ENCODE data around the gene NALCN.
"Not testable (repeated sequence)": the region's sequence is repeated elsewhere in the genome, so short reads cannot be mapped to it uniquely, and the experiment has no call there.

Gene NALCN

DNA sequence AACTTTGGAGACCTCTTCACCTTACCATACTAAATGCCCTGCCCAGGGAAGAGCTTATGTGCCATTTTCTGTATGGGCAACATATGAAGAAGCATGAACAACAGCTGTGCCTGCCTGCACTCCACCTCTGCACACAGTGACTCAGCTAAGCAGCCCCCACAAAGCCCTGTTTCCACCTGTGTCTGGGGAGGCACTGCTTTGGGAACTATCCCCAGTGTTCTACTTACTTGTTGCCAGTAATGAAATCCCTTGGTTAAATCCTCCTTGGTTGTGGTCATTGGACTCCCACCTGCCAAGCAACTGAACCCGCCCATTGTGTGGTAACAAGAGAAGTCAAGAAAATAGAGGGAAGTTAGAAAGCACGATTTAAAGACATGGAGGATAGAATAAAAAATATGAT lies 84.6 kb downstream of the NALCN start:
- DNase-seq = no peak

DNA sequence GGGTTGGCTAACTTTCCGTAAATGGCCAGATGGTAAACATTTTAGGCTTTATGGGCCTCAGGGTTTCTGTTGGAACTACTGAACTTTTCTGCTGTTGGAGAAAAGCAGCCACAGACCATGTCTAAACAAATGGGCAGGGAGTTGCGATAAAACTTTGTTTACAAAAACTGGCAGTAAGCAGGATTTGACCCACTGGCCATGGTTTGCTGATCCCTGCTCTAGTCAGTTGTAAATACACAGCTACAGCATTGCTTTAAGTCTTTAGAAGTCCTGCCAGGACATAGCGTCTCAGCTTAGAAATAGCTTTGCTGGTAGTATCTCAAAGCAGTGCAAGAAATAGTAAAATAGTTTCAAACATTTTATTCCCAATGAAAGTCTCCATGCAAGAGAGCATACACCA lies 88.4 kb downstream of the NALCN start:
- DNase-seq = no peak

DNA sequence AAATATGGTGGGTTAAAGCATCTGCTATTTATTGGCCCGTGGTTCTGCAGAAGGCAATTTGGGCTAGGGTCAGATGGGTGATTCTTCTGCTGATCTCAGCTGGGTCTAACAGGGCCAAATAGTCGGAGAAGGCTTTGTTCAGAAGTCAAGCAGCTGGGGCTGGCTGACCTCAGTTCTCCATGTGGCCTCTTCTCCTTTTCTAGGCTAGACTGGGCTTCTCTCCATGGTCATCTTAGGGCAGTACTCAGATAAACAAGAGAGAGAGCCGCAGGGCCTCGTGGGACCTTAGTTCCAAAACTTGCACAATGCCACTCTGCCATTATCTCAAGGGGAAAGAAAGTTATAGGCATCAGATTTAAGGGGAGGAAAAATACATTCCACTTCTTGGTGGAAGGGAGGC lies 89.6 kb downstream of the NALCN start:
- DNase-seq = no peak

DNA sequence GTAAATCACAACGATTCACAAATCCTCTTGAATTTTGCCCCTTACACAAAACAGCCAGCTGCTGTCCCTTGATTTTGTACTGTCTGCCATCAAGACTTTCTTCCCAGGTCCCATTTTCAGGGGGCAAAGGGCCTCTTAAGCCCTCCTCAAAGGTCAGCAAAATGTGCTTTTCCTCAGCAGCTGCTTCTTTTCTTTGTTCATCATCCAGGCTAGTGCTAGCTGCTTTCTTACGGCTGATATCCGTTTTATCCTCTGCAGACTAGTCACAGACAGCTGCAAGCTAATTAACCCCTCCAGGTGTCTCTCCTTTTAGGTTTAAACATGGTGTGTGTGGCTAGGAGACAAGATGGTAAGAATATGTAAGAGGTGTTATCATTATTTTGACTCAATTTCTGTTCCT lies 90.9 kb downstream of the NALCN start:
- peak; percentile 68 to 80 for DNase-seq

DNA sequence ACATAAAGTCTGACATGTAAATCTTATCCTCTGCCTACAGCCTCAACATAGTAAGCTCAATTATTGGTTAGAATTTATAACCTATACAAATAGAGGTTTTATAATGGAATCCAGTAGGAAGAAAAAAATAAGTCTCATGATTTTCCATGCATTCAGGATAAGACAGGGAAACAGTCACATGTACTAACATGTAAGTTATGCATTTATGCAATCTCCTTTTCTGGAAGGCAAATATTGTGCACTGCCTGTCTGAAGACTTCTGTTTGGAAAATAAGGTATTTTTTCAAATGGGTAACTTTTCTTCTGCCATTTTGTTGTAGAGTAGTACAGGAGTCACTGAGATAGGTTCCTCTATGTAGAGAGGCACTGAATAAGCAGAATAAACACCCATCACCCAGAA lies 92.7 kb downstream of the NALCN start:
- no peak for DNase-seq

DNA sequence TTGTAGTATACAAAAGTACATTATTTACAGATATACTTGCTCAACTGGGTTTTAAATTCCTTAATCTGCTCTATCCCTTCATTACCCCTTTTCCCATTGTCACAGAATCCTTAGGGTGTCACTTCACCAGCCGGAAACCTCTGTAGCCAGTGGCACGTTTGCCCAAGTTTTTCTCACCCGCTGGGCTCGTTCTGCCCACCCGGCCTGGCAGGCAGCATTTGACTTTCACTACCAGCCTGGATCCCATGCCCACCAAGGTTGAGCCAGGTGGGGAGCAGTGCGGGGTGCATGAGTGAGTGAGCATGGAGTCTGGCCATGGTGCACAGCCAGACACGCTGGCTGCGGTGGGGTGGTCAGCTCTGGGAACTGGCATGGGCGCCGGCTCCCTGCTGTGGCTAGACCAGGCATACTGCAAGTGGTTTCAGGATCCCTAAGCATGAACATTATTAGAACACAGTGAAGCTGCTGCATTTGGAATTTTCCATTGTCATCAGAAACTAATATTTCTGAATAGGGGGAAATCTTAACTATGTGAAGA lies 98.3 kb downstream of the NALCN start:
- no peak for DNase-seq

DNA sequence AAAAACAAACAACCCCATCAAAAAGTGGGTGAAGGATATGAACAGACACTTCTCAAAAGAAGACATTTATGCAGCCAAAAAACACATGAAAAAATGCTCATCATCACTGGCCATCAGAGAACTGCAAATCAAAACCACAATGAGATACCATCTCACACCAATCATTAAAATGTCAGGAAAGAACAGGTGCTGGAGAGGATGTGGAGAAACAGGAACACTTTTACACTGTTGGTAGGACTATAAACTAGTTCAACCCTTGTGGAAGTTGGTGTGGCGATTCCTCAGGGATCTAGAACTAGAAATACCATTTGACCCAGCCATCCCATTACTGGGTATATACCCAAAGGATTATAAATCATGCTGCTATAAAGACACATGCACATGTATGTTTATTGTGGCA lies 102.8 kb downstream of the NALCN start:
- not testable (repeated sequence) for DNase-seq

DNA sequence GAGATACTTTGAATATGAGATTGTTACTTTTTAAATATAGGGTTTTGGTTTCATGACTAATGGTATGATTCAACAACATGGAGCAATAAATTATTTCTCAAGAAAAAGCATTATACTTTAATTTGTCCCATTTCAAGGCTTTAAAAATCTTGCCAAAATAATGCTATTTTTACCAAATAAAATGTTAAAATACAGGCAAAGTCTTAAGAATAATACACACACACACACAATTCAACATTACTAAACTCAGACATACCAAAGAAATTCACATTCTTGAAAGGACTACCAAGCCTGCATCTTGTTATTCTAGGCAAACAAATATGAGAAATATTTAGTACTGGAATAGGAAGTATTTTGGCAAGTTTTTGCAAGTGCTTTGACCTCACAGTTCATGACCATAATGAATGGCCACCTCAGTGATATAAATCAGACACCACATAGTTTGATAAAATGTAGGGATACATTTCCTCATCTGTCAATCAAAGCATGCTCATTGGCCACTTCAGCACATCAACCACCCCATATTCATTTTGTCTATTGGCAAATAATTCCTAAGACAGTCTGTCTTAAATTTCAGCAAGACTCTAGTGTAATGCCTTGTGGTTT lies 107.2 kb downstream of the NALCN start:
- DNase-seq = no peak

DNA sequence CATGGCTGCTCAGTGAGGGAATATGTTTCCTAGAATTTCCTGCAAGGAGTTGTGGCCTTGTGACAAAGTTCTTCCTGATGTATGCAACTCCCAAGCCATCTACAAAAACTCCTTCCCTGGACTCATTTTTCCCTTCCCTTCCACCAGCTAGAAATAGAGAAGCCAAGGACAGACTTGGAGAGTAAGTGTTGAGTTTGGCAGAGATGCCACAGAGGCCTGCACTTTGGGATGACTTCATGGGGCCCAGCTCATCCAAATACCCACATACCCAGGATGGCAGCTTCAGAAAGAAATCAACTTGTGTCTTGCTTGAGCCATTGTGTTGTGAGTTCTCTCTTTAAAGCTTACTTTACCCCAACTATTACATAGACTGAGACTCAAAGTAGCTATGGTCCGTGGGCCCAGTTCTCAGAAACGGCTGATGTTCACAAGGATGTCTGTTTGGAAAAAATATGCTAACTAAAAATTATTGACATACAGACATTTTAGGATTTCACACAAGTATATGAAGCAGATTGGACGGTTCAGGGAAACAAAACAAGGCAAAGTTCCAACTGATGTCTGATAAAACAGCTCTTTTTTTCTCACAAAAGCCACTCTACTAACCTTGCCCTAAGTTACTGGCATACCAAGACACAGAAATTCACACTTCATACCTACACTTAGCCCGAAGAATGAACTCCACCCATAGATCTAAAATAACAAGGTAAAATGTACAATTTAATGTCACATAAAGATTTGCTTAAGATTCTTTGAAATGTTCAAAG lies 107.9 kb downstream of the NALCN start:
- no peak for DNase-seq

DNA sequence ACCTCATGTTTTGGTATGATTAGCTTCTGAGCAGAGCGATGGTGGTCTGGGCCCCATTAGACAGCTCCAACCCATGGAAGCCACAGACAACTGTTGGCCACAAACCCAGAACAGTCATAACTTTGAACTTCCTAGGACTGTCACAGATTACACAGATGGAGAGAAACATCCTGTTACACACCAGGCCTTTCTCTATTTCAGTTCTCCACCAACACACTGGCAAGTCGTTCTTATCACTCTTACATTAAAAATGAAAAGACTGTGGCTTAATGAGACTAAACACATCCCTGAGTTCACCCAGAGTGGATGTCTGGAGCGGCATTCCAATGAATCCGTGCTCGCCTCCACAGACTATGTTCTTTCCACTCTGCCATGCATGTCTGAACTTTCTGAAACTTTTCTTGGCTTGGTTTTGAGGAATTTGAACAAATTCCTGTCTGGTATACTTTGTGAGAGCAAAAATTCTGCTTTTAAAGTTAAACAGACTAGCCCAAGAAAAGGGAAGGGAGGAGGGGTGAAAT lies 109.1 kb downstream of the NALCN start:
- no peak for DNase-seq

DNA sequence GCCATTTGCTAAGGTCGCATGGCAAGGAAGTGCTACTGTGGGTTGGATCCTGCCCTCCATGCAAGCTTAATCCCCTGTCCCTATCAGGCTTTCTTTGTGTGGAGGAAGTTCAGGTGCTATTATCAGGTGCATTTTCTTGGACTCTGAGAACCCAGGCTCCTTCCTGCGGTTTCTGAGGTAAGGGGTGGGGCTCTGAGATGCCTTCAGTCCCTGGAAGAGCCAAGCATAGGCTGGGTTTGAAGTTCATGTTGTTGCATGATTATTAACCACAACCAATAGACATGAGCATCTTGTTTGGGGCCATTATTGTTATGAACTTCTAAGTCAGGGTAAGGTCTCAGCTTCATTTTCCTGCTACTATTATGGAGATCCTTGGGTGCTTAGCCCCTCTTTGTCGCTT lies 109.5 kb downstream of the NALCN start:
- DNase-seq = no peak

DNA sequence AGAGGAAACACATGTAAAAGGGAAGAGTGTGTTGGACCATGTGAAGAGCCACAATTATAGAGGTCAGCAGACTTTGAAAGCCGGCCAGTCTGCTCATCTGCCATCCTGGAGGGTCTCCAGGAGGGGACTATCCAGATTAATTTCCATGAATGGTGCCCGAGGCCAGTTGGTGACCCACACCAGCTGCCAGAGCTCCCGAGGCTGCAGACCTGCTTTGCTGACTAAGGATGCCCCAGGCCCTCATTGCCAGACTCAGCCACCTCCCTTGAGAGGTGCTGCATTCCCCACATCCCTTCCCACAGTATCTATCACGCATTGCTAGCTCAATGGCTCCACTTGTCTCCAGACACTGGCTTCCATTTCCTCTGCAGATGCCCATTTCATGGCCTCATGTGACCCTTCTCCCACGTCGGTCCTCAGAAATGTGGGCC lies 110.3 kb downstream of the NALCN start:
- DNase-seq = no peak

DNA sequence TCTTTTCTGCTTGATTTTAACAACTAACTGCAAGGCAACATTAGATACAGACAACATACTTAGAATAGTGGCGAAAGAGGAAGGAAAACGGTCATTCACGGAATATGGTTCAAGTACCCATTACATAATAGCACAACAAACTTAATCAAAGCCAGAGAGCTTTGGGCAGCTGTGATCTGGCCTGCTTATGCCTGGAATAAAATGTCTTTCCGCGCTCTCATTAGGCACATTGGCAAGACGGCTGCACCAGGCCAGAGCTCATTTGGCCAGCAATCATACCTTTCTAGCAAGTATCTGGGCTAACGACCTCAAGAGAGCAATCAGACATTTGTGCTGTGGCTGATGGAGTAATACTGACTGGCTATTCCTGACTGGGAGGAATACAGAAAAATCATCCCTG lies 112.8 kb downstream of the NALCN start:
- no peak for DNase-seq

DNA sequence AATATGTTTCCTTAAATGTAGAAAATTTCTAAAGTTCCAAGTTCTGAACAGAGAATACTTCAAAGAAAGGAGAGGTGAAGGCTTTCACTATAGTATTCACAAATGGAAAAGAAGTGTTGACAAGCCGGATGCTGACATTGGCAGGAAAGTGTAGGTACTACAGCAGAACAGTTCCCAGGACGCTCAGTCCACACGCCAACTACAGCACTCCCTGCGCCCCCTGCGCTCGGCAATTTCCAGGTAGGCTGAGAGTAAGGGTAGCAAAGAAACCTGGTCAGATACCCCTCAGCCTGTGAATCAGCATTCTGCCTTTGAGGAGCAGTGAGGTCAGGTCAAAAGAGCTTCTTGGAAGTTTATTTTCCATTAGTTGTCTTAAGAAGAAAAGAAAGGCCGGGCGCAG lies 115.3 kb downstream of the NALCN start:
- no peak for DNase-seq

DNA sequence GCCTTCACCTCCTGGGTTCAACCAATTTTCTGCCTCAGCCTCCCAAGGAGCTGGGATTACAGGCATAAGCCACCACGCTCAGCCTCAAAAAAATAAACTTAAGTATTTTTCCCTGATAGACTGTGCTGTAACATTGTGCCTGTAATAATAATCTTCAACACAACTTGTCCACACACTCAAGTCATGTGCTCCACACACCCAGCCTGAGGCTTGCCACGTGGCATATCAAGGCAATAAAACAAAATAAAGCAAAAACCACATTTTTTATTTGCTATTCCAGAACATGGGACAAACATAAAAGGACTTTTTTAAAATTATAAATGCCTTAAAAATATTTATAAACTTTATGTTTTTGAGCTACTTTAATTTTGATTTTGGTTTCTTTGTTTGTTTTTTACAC lies 115.8 kb downstream of the NALCN start:
- no peak for DNase-seq

DNA sequence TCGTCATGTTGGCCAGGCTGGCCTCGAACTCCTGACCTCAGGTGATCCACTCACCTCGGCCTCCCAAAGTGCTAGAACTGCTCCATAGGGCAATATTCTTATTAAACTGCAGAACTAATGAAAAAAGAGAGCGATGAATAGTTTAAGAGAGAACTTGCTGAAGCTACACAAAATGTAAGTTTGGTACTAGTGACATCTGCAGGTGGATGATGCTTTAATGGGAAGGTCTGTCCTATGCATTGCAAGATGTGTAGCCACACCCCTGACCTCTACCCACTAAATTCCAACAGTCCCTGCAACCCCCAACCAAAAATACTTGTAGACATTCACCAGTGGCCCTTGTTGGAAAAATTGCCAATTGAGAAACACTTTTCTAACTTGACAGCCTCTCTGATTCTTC lies 117.8 kb downstream of the NALCN start:
- no peak for DNase-seq

DNA sequence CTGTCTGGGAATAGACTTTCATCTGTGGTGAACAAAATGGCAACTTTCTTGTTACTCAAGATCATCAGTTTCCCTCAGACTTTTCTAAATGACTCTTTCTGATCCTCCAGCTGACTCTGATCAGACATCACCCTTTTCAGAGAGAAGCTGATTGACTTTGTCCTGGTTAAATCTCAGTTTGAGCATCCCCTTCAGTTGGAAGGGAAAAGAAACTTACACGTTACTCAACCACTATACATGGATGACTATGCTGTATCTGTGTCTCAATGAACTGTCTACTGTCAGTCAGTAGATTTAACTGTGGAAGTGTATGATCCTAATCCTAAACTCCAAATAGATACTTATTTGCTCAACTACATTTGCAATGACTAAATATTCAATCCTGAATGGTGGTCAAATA lies 118.5 kb downstream of the NALCN start:
- DNase-seq = no peak

DNA sequence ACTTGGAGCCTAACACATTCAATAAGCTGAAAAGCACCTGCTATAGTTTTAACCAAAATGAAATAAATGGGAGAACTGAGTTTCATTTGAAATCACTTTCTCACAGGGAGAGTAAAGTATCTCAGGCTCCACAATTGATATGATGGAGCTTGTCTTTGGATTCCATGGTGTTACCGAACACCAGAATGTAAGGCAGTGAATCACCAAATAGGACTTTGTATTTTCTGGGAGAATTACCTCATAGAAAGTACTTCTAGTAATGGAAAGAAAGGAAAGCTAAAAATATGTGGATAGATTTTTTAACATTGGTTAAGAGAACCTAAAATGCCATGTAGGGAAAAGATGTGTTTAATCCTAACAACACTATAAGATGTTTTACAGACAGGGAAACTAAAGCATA lies 123.6 kb downstream of the NALCN start:
- no peak for DNase-seq

DNA sequence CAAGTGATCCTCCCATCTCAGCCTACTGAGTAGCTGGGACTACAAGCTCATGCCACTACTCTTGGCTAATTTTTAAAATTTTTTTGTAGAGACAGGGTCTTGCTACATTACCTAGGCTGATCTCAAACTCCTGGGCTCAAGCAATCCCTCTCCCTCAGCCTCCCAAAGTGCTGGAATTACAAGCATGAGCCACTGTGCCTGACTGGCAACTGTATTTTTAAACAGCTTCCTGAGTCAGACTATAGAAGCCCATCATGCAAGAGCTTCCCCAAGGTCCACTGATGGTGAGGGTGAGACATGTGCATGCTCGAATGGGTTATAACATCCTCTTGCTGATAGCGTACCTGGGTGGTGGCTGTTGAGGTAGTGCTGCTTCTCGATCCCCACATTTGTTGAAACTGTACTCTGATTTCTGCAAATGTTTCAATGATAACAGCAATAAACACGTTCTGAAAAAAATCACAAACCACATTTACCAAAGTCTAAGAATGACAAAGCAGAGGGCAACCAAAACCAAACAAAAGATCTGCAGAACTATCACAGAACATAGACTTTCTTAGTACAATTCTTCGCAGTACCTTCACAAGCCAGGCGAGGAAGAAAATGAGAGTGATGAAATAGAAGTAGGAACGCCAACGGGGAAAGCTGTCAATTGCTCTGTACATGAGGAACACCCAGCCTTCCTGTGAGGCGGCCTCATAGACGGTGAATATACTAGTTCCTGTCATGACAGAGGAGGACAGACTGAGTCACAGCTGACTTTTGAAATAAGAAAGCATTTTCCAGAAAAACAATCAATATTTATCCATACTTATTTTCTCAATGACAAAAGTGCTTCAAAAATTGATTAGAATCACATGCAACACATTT lies 124.4 kb downstream of the NALCN start:
- DNase-seq = no peak

DNA sequence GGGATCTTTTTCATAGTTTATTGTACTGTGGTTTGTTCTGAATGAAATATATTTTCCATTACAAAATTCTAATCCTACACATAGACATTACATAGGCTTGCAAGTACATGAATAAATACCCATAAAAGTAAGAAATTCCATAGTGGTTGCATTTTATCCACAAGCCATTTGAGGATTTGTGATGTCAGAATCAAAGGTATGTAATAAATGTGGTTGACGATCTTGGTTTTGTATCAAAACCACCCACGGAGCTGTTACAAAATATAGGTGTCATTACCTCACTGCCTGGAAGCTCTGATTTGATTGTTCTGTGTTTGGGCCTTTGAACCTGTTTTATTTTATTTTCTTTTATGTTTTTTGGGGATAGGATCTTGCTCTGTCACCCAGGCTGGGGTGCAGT lies 125.1 kb downstream of the NALCN start:
- no peak for DNase-seq

DNA sequence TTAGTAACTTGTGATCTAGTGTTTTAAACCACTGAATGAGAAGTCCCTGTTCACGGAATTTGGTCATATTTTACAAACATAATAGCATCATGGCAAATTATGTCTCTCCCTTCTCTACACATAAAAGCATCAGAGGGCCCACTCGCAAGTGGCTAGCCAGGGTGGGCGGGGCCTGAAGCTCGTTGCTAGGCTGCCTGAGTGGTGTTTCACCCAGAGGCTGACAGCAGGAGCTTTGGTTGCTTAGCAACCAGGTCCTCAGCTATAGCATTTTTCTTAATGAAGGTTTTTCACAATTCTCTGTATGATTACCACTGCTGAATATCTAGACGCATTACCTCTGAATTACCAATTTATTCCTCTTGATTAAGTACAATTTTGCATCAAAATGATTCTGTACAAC lies 126.5 kb downstream of the NALCN start:
- peak; percentile 62 to 80 for DNase-seq

DNA sequence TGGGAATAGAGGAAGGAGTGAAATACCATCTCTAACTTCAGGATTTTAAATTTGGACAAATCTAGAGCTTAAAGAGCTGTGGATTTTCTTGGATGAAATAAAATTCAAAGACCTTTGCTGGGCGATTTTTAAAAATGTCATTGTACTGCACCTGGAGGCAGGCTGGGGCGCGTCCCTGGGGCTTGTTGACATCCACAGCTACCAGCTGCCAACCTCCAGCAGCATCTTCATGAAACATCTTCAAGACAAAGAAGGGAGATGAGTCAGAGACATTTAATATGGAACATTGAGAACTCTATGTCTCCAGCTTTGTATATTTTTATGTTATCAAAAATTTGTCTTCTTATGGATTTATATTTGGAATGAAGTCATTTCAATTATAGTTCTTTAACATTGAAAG lies 132.5 kb downstream of the NALCN start:
- DNase-seq = peak; percentile 25 to 46

DNA sequence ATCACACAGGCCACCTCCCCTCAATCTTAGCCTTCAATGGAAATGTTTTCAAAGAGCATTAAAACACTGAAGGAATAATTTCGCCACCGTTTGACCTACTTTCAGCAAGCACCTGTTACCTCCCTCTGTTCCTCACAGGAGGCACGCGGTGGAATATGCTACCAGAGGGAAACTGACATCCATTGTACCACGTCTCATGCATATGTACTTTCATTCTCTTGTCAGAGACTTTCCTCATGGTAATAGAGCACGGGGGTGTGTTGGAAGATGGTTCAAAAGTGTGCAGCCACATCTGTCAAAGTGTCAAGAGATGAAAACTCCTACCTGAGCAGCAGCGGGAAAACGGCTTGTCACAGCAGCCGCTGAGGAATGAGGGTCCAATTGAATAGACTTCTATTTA lies 143.4 kb downstream of the NALCN start:
- no peak for DNase-seq

Data from NCI-H1930 (cell line).